Karpas-422 (cell line): ENCODE data around the gene CERS1. TPM values are rescaled to one million over a fixed set of nuclear protein-coding genes. Genes with fewer than 3 reads are reported as not detected.
A peak's percentile ranks its signal among the peaks of the same experiment; 100 is the strongest.
"Not testable (repeated sequence)": the region's sequence is repeated elsewhere in the genome, so short reads cannot be mapped to it uniquely, and the experiment has no call there.

ENCODE experiments used
- DNase-seq: peaks from one replicate; pipeline ENCODE4 v3.0.0-alpha.2; 2015
- H2AFZ ChIP-seq: fragments of 200-600 bp; sonication (generic); 2 replicates; pipeline ENCODE4 v1.6.1; 2014; ENCODE audit warnings: antibody characterized with exemption, low read length, mixed read lengths
- H3K27ac ChIP-seq: fragments of 200-600 bp; sonication (generic); 2 replicates; pipeline ENCODE4 v1.5.1; 2014; ENCODE audit warnings: mild to moderate bottlenecking, low read length, moderate library complexity
- H3K27me3 ChIP-seq: fragments of 200-600 bp; sonication (generic); 2 replicates; pipeline ENCODE4 v1.6.1; 2014; ENCODE audit warnings: low read length, mixed read lengths
- H3K36me3 ChIP-seq: fragments of 200-600 bp; sonication (generic); 2 replicates; pipeline ENCODE4 v1.6.1; 2014; ENCODE audit warnings: low read length, mixed read lengths; ENCODE audit not compliant: insufficient read depth
- H3K4me1 ChIP-seq: fragments of 200-600 bp; sonication (generic); 2 replicates; pipeline ENCODE4 v1.6.1; 2014; ENCODE audit warnings: mild to moderate bottlenecking, low read length, mixed read lengths
- H3K4me2 ChIP-seq: fragments of 200-600 bp; sonication (generic); 2 replicates; pipeline ENCODE4 v1.6.1; 2014; ENCODE audit warnings: low read length, low read depth, mild to moderate bottlenecking; ENCODE audit not compliant: poor library complexity, severe bottlenecking
- H3K4me3 ChIP-seq: fragments of 200-600 bp; sonication (generic); 2 replicates; pipeline ENCODE4 v1.5.1; 2014; ENCODE audit warnings: mild to moderate bottlenecking, antibody characterized with exemption, low read length, mixed read lengths
- H3K79me2 ChIP-seq: fragments of 200-600 bp; sonication (generic); 2 replicates; pipeline ENCODE4 v1.6.1; 2014; ENCODE audit warnings: mild to moderate bottlenecking, low read length, mixed read lengths
- H3K9ac ChIP-seq: fragments of 200-600 bp; sonication (generic); 2 replicates; pipeline ENCODE4 v1.6.0; 2014; ENCODE audit warnings: low read length
- H3K9me2 ChIP-seq: fragments of 200-600 bp; sonication (generic), shearing (Covaris generic); replicated peaks from 2 replicates; pipeline ENCODE4 v1.6.0; 2014; ENCODE audit warnings: mild to moderate bottlenecking, low read length, moderate library complexity; ENCODE audit not compliant: insufficient read depth
- H3K9me3 ChIP-seq: fragments of 300-700, 200-600 bp; sonication (generic); 2 replicates; pipeline ENCODE4 v1.6.1; 2014; ENCODE audit warnings: low read length, mixed read lengths
- H4K20me1 ChIP-seq: fragments of 200-600 bp; sonication (generic); 2 replicates; pipeline ENCODE4 v1.6.1; 2014; ENCODE audit warnings: mild to moderate bottlenecking, antibody characterized with exemption, low read length, low read depth; ENCODE audit not compliant: insufficient read depth
- total RNA-seq: library from RNA; depleted of rRNA; stranded (reverse); fragments of >200 nt; shearing (Covaris generic); gene quantifications from 2 replicates; pipeline ENCODE4 v1.2.3, GENCODE V29; 2014; ENCODE audit warnings: low replicate concordance

The CERS1 gene
- total RNA-seq, 1 experiment from 2014 or later, result not detected

DNA sequence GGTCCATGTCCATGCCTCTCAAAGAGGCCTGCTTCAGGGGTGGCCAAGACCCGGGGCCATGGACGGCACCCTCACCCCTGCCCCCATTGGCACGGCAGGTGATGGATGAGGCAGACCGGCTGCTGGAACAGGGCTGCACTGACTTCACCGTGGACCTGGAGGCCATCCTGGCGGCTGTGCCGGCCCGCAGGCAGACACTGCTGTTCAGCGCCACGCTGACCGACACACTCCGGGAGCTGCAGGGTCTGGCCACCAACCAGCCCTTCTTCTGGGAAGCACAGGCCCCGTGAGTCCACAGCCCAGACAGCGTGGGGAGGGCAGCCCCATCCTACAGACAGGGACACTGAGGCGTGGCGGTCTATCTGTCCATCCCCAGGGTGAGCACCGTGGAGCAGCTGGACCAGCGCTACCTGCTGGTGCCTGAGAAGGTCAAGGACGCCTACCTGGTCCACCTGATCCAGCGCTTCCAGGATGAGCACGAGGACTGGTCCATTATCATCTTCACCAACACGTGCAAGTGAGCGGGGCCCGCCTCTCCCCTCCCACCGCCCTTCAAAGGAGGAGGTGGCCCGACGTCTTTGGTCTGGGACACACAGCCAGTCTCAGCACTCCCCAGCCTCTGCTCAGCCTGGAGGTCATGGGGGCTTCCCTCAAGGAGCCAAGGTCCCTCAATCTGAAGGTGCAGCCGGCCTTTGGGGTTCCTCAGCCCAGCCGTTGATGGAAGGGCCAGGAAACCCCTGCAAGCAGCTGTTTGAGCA lies 26.4 kb upstream of the CERS1 start:
- Histone ChIP-seq H3K4me3 (no peak overlapping the region), H3K9me2 (no peaks in the 10 kb centered on the region), H3K27me3 (no peaks in the 10 kb centered on the region), H3K4me1 (peaks cover 22% of the 10 kb centered on the region), H3K36me3 (peaks cover 16% of the 10 kb centered on the region), H3K79me2 (peaks cover 36% of the 10 kb centered on the region), H3K27ac (no peak overlapping the region), H4K20me1 (no peaks in the 10 kb centered on the region), H3K4me2 (no peak overlapping the region), H3K9me3 (no peaks in the 10 kb centered on the region), H2AFZ (no peak overlapping the region), H3K9ac (no peak overlapping the region)
- DNase-seq, result no peak

- H3K79me2 ChIP-seq, result peaks cover 44% of the 10 kb centered on the region
- H3K27me3 ChIP-seq, result no peaks in the 10 kb centered on the region
- no peaks in the 10 kb centered on the region for H3K9me3 ChIP-seq
- no peaks in the 10 kb centered on the region for H4K20me1 ChIP-seq
- H3K9me2 ChIP-seq, result no peaks in the 10 kb centered on the region
- no peak overlapping the region for H3K4me2 ChIP-seq
- H3K9ac ChIP-seq, result no peak overlapping the region
- H2AFZ ChIP-seq, result no peak overlapping the region
- H3K27ac ChIP-seq, result no peak overlapping the region
- H3K36me3 ChIP-seq, result peaks cover 16% of the 10 kb centered on the region
- peaks cover 22% of the 10 kb centered on the region for H3K4me1 ChIP-seq
- DNase-seq, result no peak
- no peak overlapping the region for H3K4me3 ChIP-seq
These were observed 25.6 kb upstream of the CERS1 start for GRCh38 chr19:18921593-18921992.

GRCh38 chr19:18920400-18920799 lies 24.4 kb upstream of the CERS1 start:
- peak overlapping the region; percentile 90 for H3K9ac ChIP-seq
- H3K4me2 ChIP-seq, result peak overlapping the region; percentile 96
- H4K20me1 ChIP-seq, result peaks cover under 1% of the 10 kb centered on the region; the same call in 1 of the 2 replicates
- H3K4me1 ChIP-seq, result peaks cover 22% of the 10 kb centered on the region
- no peaks in the 10 kb centered on the region for H3K27me3 ChIP-seq
- peaks cover 55% of the 10 kb centered on the region for H3K79me2 ChIP-seq
- H3K9me2 ChIP-seq, result no peaks in the 10 kb centered on the region
- H3K9me3 ChIP-seq, result no peaks in the 10 kb centered on the region
- DNase-seq, result no peak
- peak overlapping the region; percentile 98 for H3K4me3 ChIP-seq
- H2AFZ ChIP-seq, result no peak overlapping the region
- H3K36me3 ChIP-seq, result peaks cover 10% of the 10 kb centered on the region
- no peak overlapping the region for H3K27ac ChIP-seq

- H2AFZ ChIP-seq, result no peak overlapping the region; the same call in 1 of the 2 replicates
- H3K9me2 ChIP-seq, result no peaks in the 10 kb centered on the region
- H3K79me2 ChIP-seq, result peaks cover 60% of the 10 kb centered on the region
- H3K4me3 ChIP-seq, result peak overlapping the region; percentile 98
- no peak for DNase-seq
- peaks cover 14% of the 10 kb centered on the region for H3K36me3 ChIP-seq
- no peaks in the 10 kb centered on the region for H3K27me3 ChIP-seq
- H3K4me2 ChIP-seq, result peak overlapping the region; percentile 96
- no peaks in the 10 kb centered on the region for H3K9me3 ChIP-seq
- H3K9ac ChIP-seq, result peak overlapping the region; percentile 90
- peaks cover 22% of the 10 kb centered on the region for H3K4me1 ChIP-seq
- H3K27ac ChIP-seq, result no peak overlapping the region
- H4K20me1 ChIP-seq, result peaks cover 6% of the 10 kb centered on the region; the same call in 1 of the 2 replicates
These were observed 23.9 kb upstream of the CERS1 start for GRCh38 chr19:18919900-18920214.

DNA sequence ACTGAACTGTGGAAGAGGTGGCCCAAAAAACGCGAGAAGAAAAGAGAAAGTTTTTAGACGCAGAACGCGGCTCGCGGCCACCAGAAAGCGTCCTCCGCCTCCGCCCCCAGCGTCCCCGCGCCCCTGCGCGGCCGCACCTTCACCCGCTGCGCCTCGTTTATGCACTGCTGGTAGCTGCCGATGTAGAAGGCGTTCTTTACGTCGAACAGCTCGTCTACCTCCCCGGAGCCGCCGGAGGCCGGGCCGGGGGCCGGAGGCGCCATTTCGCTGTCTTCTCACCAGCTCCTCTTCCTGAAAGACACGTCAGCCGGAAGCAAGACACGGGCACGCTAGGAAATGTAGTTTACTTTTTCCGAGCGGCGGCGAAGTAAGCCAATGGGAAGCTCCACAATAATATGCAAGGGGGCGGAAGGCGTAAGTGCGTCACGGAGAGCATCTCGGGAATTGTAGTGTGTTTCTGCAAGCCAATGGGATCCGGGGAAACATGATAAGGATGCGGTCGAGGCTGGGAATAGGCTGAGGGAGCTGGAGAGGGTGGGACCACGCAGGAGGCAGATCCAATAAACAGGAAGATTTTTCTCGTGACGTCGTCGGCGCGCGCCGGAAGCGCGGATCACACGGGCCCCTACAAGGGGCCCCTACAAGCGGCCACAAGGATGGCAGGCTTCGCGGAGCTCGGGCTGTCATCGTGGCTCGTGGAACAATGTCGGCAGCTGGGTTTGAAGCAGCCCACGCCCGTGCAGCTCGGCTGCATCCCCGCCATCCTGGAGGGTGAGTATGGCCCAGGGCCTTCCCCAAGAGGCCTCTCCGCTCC lies 23.3 kb upstream of the CERS1 start, which contains the start of the genes COPE and DDX49:
Gene COPE (minus strand): TSS at position 302 of the 814 bp plus-strand sequence. CDS start 39 bp downstream, at position 263.
Gene DDX49 (plus strand): TSS at position 630 of the 814 bp plus-strand sequence. CDS start 27 bp downstream, at position 657.
- Histone ChIP-seq H3K9ac (peak within 1 kb of the TSS; percentile 90), H3K36me3 (peaks cover 9% of the 10 kb centered on the region), H3K4me3 (peak within 1 kb of the TSS; percentile 98), H3K27me3 (no peaks in the 10 kb centered on the region), H3K79me2 (peaks cover 62% of the 10 kb centered on the region), H3K27ac (peak within 1 kb of the TSS; percentile 29; the same call in 1 of the 2 replicates), H4K20me1 (peaks cover 6% of the 10 kb centered on the region; the same call in 1 of the 2 replicates), H3K4me2 (peak within 1 kb of the TSS; percentile 96), H2AFZ (peak within 1 kb of the TSS; percentile 34; the same call in 1 of the 2 replicates), H3K4me1 (peaks cover 22% of the 10 kb centered on the region), H3K9me3 (no peaks in the 10 kb centered on the region), H3K9me2 (no peaks in the 10 kb centered on the region)
- peak; percentile 100 for DNase-seq

DNA sequence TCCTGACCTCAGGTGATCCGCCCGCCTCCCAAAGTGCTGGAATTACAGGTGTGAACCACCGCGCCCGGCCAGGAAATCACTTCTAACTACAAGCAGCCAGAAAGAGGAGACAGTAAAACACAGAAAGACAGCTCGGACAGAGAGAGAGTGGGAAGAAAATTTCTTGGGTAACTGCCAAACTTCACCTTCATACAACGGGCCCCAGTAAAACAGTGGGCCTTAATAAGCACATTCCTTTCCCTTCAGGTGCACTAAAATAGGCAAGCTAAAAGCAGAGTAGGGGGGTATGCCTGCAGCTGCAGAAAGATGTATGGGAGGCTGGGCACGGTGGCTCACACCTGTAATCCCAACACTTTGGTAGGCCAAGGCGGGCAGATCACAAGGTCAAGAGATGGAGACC lies 21.6 kb upstream of the CERS1 start:
- not testable (repeated sequence) for H2AFZ ChIP-seq, H3K27ac ChIP-seq, H3K27me3 ChIP-seq, H3K9me3 ChIP-seq, DNase-seq, H3K9me2 ChIP-seq, H4K20me1 ChIP-seq
- Histone ChIP-seq H3K79me2 (peaks cover 70% of the 10 kb centered on the region), H3K9ac (peak overlapping the region; percentile 79; the same call in 1 of the 2 replicates), H3K36me3 (peaks cover 10% of the 10 kb centered on the region; the same call in 1 of the 2 replicates), H3K4me3 (peak overlapping the region; percentile 45; the same call in 1 of the 2 replicates), H3K4me2 (peak overlapping the region; percentile 73), H3K4me1 (peaks cover 22% of the 10 kb centered on the region)

- Histone ChIP-seq H3K9me3 (no peaks in the 10 kb centered on the region), H3K4me1 (peaks cover 17% of the 10 kb centered on the region), H3K27ac (no peak overlapping the region), H3K4me3 (no peak overlapping the region), H3K36me3 (peaks cover 10% of the 10 kb centered on the region; the same call in 1 of the 2 replicates), H2AFZ (no peak overlapping the region), H3K79me2 (peaks cover 60% of the 10 kb centered on the region), H3K4me2 (no peak overlapping the region), H4K20me1 (peaks cover 14% of the 10 kb centered on the region; the same call in 1 of the 2 replicates), H3K9me2 (no peaks in the 10 kb centered on the region), H3K27me3 (no peaks in the 10 kb centered on the region), H3K9ac (no peak overlapping the region)
- peak; percentile 78 for DNase-seq
These were observed 19.7 kb upstream of the CERS1 start for GRCh38 chr19:18915639-18916038.

- Histone ChIP-seq H3K36me3 (peaks cover 10% of the 10 kb centered on the region; the same call in 1 of the 2 replicates), H2AFZ (no peak overlapping the region), H3K9ac (no peak overlapping the region), H3K9me3 (no peaks in the 10 kb centered on the region), H3K27me3 (no peaks in the 10 kb centered on the region), H3K4me3 (no peak overlapping the region), H3K79me2 (peaks cover 44% of the 10 kb centered on the region), H3K9me2 (no peaks in the 10 kb centered on the region), H3K4me2 (no peak overlapping the region), H4K20me1 (peaks cover 15% of the 10 kb centered on the region; the same call in 1 of the 2 replicates), H3K4me1 (peaks cover 10% of the 10 kb centered on the region), H3K27ac (no peak overlapping the region)
- no peak for DNase-seq
These were observed 17.5 kb upstream of the CERS1 start for GRCh38 chr19:18913466-18913865.
